ENCODE data around the gene TTC39A. TPM values are rescaled to one million over a fixed set of nuclear protein-coding genes. Genes with fewer than 3 reads are reported as not detected.

The TTC39A gene
- total RNA-seq, 1 experiment from 2014 or later, result 8.3 TPM

- POLR2A ChIA-PET, result no interaction called here
These were observed 32.0 kb downstream of the TTC39A start for GRCh38 chr1:51298322-51298705.

DNA sequence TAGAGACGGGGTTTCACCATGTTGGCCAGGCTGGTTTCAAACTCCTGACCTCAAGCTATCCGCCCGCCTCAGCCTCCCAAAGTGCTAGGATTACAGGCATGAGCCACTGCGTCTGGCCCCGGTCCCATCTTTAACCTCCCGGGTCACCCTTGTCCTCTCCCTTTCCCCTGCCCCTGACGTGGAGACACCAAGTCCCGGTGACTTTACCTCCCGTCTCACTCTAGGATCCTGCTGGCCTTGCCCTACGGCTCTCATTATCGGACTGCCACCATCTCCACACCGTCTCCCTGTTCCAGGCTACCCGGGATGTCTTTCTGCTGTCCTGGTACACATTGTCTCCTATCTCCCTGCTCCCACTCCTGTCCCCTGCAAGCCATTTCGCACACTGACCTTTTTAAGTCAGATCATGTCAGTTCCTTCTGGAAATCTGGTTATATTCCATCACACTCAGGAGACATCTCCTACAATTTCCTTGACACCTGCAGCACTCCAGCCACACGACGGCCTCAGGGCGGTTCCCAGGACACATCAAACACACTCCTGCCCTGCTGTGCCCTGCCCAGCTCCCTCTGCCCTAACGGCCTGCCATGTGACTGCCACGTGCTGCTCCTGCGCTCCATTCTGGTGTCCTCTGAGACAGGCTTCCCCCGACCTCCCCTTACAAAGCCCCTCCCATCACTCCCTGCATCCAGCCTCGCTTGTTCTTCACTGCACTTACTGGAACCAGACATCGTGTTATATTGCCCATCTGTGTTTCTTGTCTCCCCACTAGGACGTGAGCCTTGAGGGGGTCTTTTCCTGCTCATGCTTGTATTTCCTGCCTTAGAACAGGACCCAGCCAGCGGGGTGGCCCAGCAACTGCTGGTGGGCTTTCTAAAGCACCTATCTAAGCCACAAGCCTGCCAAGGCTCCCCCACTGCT, 32.7 kb downstream of the TTC39A start:
- intact Hi-C loops (cut with micrococcal nuclease; ENCODE audit: unreplicated experiment) (no loop called here), in situ Hi-C loops (cut with HindIII; ENCODE audit: low pct_unique_long_range_greater_than_20kb, low sequenced_read_pairs) (no loop called here)
- ChIA-PET CTCF (interaction anchor here (0.6 to 1.0 kb wide), 5 partner anchors 12 to 100 kb away, joined by 3 to 10 read pairs (median 4); no protein-coding TSS in a partner anchor), POLR2A (no interaction called here)
- no peak for DNase-seq (ENCODE audit: low read depth, low spot score)
- Histone ChIP-seq H3K9me3 (ENCODE audit: control insufficient read depth, insufficient read depth, low read depth, low read length) (no peaks in the 10 kb centered on the region), H3K4me3 (ENCODE audit: low read depth in 2 of 2, low read length in 2 of 2) (peak overlapping the region; percentile 27 to 50), H3K27ac (ENCODE audit: low read length) (peak overlapping the region; percentile 70; the same call in 1 of the 2 replicates), H3K27me3 (ENCODE audit: control insufficient read depth, insufficient read depth, low read length) (no peaks in the 10 kb centered on the region), H3K4me1 (ENCODE audit: control insufficient read depth, insufficient read depth, low read length) (peaks cover 12% of the 10 kb centered on the region; the same call in 1 of the 2 replicates), H3K36me3 (ENCODE audit: control insufficient read depth, insufficient read depth, low read length) (no peaks in the 10 kb centered on the region)
- TF ChIP-seq TCF7L2 (IDR thresholded peaks at IDR 0.05; ENCODE audit: low read depth, low read length) (no peak), CTCF (IDR thresholded peaks at IDR 0.05) (no peak), SIN3A (IDR thresholded peaks at IDR 0.05; ENCODE audit: borderline replicate concordance, insufficient read depth, low read depth, low read length) (no peak), POLR2AphosphoS5 (IDR thresholded peaks at IDR 0.05; ENCODE audit: low read depth, low read length) (no peak)
- TF ChIP-seq, protein P1, sequence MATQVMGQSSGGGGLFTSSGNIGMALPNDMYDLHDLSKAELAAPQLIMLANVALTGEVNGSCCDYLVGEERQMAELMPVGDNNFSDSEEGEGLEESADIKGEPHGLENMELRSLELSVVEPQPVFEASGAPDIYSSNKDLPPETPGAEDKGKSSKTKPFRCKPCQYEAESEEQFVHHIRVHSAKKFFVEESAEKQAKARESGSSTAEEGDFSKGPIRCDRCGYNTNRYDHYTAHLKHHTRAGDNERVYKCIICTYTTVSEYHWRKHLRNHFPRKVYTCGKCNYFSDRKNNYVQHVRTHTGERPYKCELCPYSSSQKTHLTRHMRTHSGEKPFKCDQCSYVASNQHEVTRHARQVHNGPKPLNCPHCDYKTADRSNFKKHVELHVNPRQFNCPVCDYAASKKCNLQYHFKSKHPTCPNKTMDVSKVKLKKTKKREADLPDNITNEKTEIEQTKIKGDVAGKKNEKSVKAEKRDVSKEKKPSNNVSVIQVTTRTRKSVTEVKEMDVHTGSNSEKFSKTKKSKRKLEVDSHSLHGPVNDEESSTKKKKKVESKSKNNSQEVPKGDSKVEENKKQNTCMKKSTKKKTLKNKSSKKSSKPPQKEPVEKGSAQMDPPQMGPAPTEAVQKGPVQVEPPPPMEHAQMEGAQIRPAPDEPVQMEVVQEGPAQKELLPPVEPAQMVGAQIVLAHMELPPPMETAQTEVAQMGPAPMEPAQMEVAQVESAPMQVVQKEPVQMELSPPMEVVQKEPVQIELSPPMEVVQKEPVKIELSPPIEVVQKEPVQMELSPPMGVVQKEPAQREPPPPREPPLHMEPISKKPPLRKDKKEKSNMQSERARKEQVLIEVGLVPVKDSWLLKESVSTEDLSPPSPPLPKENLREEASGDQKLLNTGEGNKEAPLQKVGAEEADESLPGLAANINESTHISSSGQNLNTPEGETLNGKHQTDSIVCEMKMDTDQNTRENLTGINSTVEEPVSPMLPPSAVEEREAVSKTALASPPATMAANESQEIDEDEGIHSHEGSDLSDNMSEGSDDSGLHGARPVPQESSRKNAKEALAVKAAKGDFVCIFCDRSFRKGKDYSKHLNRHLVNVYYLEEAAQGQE (IDR thresholded peaks at IDR 0.05; ENCODE audit: insufficient read depth in 1 of 2, low read depth in 2 of 2, low read length in 1 of 2), result no peak
- no TSS peak for BruUV-seq (replicated peaks)
- no peak for ATAC-seq

More at GRCh38 chr1:51298322-51298705, 32.0 kb downstream of the TTC39A start:
- TF ChIP-seq CTCF (IDR thresholded peaks at IDR 0.05) (no peak), TCF7L2 (IDR thresholded peaks at IDR 0.05; ENCODE audit: low read depth, low read length) (no peak), SIN3A (IDR thresholded peaks at IDR 0.05; ENCODE audit: borderline replicate concordance, insufficient read depth, low read depth, low read length) (no peak), POLR2AphosphoS5 (IDR thresholded peaks at IDR 0.05; ENCODE audit: low read depth, low read length) (no peak)
- TF ChIP-seq, protein P1 (IDR thresholded peaks at IDR 0.05; ENCODE audit: insufficient read depth in 1 of 2, low read depth in 2 of 2, low read length in 1 of 2), result no peak
- Histone ChIP-seq H3K4me3 (ENCODE audit: low read depth in 2 of 2, low read length in 2 of 2) (no peak overlapping the region), H3K9me3 (ENCODE audit: control insufficient read depth, insufficient read depth, low read depth, low read length) (no peaks in the 10 kb centered on the region), H3K4me1 (ENCODE audit: control insufficient read depth, insufficient read depth, low read length) (peaks cover 12% of the 10 kb centered on the region; the same call in 1 of the 2 replicates), H3K27me3 (ENCODE audit: control insufficient read depth, insufficient read depth, low read length) (no peaks in the 10 kb centered on the region), H3K27ac (ENCODE audit: low read length) (0 out of 2 replicates have a peak overlapping the region, but pooled peaks have one; percentile 70), H3K36me3 (ENCODE audit: control insufficient read depth, insufficient read depth, low read length) (no peaks in the 10 kb centered on the region)
- ATAC-seq (no peak), DNase-seq (ENCODE audit: low read depth, low spot score) (no peak)
- CTCF ChIA-PET, result interaction anchor here (0.5 kb wide), 1 partner anchor 12 kb away, joined by 13 read pairs; no protein-coding TSS in a partner anchor
- in situ Hi-C loops (cut with HindIII; ENCODE audit: low pct_unique_long_range_greater_than_20kb, low sequenced_read_pairs) (no loop called here), intact Hi-C loops (cut with micrococcal nuclease; ENCODE audit: unreplicated experiment) (no loop called here)
- BruUV-seq (replicated peaks), result no TSS peak

Data from Panc1 (cell line).